SK-N-SH treated with all-trans-retinoic acid at 6 μM for 48 hours (cell line): ENCODE data around the gene CITED2.

Experiments used
- ATAC-seq: fragments of 200-7000 bp; cut with Tn5 transposase; 3 replicates; pipeline ENCODE4 v1.9.1; 2020; ENCODE audit warnings: mild to moderate bottlenecking, moderate library complexity
- ARNTL ChIP-seq: fragments of 450-650 bp; formaldehyde crosslinking; IDR thresholded peaks from 2 replicates; pipeline ENCODE4 v1.5.0; 2020; ENCODE audit warnings: low read depth, mild to moderate bottlenecking, moderate library complexity, borderline replicate concordance
- BACH2 ChIP-seq: fragments of 250-450 bp; sonication (Bioruptor Pico); IDR thresholded peaks from 2 replicates; pipeline ENCODE4 v1.9.0; 2021; ENCODE audit warnings: mild to moderate bottlenecking, borderline replicate concordance
- CSDC2 ChIP-seq: fragments of 250-450 bp; sonication (Bioruptor Pico); IDR thresholded peaks from 2 replicates; pipeline ENCODE4 v1.5.0; 2020; ENCODE audit warnings: mild to moderate bottlenecking, moderate library complexity
- ESRRG ChIP-seq: fragments of 250-450 bp; sonication (Bioruptor Pico); IDR thresholded peaks from 2 replicates; pipeline ENCODE4 v1.6.1; 2021; ENCODE audit warnings: mild to moderate bottlenecking
- GLIS3 ChIP-seq: fragments of 250-450 bp; sonication (Bioruptor Pico); IDR thresholded peaks from 2 replicates; pipeline ENCODE4 v1.5.0; 2020; ENCODE audit warnings: mild to moderate bottlenecking, moderate library complexity
- ISL1 ChIP-seq: fragments of 250-450 bp; sonication (Bioruptor Pico); IDR thresholded peaks from 2 replicates; pipeline ENCODE4 v2.1.2; 2022; ENCODE audit warnings: mild to moderate bottlenecking, moderate library complexity
- OSR1 ChIP-seq: fragments of 250-450 bp; sonication (Bioruptor Pico); IDR thresholded peaks from 2 replicates; pipeline ENCODE4 v1.8.0; 2022; ENCODE audit warnings: moderate library complexity, mild to moderate bottlenecking, inconsistent platforms
- PATZ1 ChIP-seq: fragments of 250-450 bp; sonication (Bioruptor Pico); IDR thresholded peaks from 2 replicates; pipeline ENCODE4 v1.8.0; 2020; ENCODE audit warnings: mild to moderate bottlenecking, moderate library complexity, borderline replicate concordance
- PPARA ChIP-seq: fragments of 250-450 bp; sonication (Bioruptor Pico); IDR thresholded peaks from 2 replicates; pipeline ENCODE4 v1.5.0; 2020; ENCODE audit warnings: mild to moderate bottlenecking, borderline replicate concordance
- RARB ChIP-seq: fragments of 250-450 bp; sonication (Bioruptor Pico); IDR thresholded peaks from 2 replicates; pipeline ENCODE4 v1.8.0; 2021; ENCODE audit warnings: mild to moderate bottlenecking, moderate library complexity
- SNAI2 ChIP-seq: fragments of 250-450 bp; sonication (Bioruptor Pico); IDR thresholded peaks from 2 replicates; pipeline ENCODE4 v1.5.0; 2020; ENCODE audit warnings: mild to moderate bottlenecking, moderate library complexity
- TCF4 ChIP-seq: fragments of 250-450 bp; sonication (Bioruptor Pico); IDR thresholded peaks from 2 replicates; pipeline ENCODE4 v1.8.0; 2021; ENCODE audit warnings: mild to moderate bottlenecking, moderate library complexity, borderline replicate concordance
- TOX ChIP-seq: fragments of 250-450 bp; sonication (Bioruptor Pico); IDR thresholded peaks from 2 replicates; pipeline ENCODE4 v1.8.0; 2021; ENCODE audit warnings: mild to moderate bottlenecking, moderate library complexity, borderline replicate concordance
- ZFP3 ChIP-seq: fragments of 250-450 bp; sonication (Bioruptor Pico); IDR thresholded peaks from 2 replicates; pipeline ENCODE4 v1.5.0; 2020; ENCODE audit warnings: mild to moderate bottlenecking, moderate library complexity
- ZFP30 ChIP-seq: fragments of 450-650 bp; formaldehyde crosslinking; IDR thresholded peaks from 2 replicates; pipeline ENCODE4 v1.5.0; 2022; ENCODE audit warnings: mild to moderate bottlenecking, moderate library complexity
- ZNF565 ChIP-seq: fragments of 450-650 bp; formaldehyde crosslinking; conservative IDR thresholded peaks from 2 replicates; pipeline ENCODE4 v1.5.0; 2020; ENCODE audit warnings: low read depth, mild to moderate bottlenecking, moderate library complexity
- ZNF70 ChIP-seq: fragments of 450-650 bp; formaldehyde crosslinking; IDR thresholded peaks from 2 replicates; pipeline ENCODE4 v1.5.0; 2020; ENCODE audit warnings: mild to moderate bottlenecking, moderate library complexity
- ZNF8 ChIP-seq: fragments of 450-650 bp; formaldehyde crosslinking; IDR thresholded peaks from 2 replicates; pipeline ENCODE4 v1.5.0; 2020; ENCODE audit warnings: mild to moderate bottlenecking, moderate library complexity
- TF ChIP-seq, protein P1 (sequence below): fragments of 250-450 bp; sonication (Bioruptor Pico); IDR thresholded peaks from 2 replicates; pipeline ENCODE4 v1.5.0; 2020; ENCODE audit warnings: mild to moderate bottlenecking, moderate library complexity
- TF ChIP-seq, protein P2 (sequence below): fragments of 250-450 bp; sonication (Bioruptor Pico); IDR thresholded peaks from 2 replicates; pipeline ENCODE4 v1.8.0; 2021; ENCODE audit warnings: low read depth, mild to moderate bottlenecking, moderate library complexity, borderline replicate concordance
- TF ChIP-seq, protein P3 (sequence below): fragments of 250-450 bp; sonication (Bioruptor Pico); IDR thresholded peaks from 2 replicates; pipeline ENCODE4 v1.5.1; 2021; ENCODE audit warnings: mild to moderate bottlenecking, moderate library complexity
- TF ChIP-seq, protein P4 (sequence below): fragments of 250-450 bp; sonication (Bioruptor Pico); IDR thresholded peaks from 2 replicates; pipeline ENCODE4 v1.5.1; 2020; ENCODE audit warnings: low read depth, mild to moderate bottlenecking, moderate library complexity

The CITED2 gene

DNA sequence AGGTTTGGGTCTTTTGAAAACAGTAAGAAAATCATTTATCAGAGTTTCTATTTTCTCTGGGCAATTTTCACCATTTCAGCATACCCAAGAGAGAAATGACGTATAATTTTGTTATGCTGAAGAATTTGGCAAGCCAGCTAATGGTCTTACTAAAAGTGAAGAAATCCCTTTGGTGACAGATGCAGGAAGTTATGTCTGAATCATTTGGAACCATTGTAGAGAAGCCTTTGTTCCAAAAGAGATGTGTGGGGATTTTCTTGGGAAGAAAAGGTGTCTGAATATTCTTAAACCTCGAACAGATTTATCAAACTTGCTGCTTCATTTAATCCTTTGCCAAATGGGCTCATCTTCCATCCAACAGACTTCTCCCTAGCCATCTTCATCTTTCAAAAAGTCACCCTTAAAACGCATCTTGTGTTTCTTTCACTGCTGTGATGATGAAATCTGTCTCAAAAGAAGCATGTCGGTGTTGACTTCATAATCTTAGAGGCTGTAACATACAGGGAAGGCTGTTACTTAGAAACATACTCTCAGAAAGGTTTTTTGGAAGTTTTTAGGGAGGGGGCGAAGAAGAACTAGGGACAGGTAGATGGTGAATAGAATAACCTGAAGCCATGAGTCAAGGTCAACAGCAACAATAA is 39.5 kb downstream of the CITED2 start:
- TF ChIP-seq ESRRG, result no peak
- TF ChIP-seq TOX (CRISPR knock-in tag), result no peak
- TF ChIP-seq PPARA (CRISPR knock-in tag), result no peak
- TF ChIP-seq, protein P1, sequence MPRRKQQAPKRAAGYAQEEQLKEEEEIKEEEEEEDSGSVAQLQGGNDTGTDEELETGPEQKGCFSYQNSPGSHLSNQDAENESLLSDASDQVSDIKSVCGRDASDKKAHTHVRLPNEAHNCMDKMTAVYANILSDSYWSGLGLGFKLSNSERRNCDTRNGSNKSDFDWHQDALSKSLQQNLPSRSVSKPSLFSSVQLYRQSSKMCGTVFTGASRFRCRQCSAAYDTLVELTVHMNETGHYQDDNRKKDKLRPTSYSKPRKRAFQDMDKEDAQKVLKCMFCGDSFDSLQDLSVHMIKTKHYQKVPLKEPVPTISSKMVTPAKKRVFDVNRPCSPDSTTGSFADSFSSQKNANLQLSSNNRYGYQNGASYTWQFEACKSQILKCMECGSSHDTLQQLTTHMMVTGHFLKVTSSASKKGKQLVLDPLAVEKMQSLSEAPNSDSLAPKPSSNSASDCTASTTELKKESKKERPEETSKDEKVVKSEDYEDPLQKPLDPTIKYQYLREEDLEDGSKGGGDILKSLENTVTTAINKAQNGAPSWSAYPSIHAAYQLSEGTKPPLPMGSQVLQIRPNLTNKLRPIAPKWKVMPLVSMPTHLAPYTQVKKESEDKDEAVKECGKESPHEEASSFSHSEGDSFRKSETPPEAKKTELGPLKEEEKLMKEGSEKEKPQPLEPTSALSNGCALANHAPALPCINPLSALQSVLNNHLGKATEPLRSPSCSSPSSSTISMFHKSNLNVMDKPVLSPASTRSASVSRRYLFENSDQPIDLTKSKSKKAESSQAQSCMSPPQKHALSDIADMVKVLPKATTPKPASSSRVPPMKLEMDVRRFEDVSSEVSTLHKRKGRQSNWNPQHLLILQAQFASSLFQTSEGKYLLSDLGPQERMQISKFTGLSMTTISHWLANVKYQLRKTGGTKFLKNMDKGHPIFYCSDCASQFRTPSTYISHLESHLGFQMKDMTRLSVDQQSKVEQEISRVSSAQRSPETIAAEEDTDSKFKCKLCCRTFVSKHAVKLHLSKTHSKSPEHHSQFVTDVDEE, result no peak
- no peak for TF ChIP-seq SNAI2 (CRISPR knock-in tag)
- TF ChIP-seq ZNF565 (CRISPR knock-in tag), result no peak
- TF ChIP-seq PATZ1 (CRISPR knock-in tag), result no peak
- no peak for TF ChIP-seq ZNF70 (CRISPR knock-in tag)
- no peak for TF ChIP-seq RARB (CRISPR knock-in tag)
- TF ChIP-seq, protein P2, sequence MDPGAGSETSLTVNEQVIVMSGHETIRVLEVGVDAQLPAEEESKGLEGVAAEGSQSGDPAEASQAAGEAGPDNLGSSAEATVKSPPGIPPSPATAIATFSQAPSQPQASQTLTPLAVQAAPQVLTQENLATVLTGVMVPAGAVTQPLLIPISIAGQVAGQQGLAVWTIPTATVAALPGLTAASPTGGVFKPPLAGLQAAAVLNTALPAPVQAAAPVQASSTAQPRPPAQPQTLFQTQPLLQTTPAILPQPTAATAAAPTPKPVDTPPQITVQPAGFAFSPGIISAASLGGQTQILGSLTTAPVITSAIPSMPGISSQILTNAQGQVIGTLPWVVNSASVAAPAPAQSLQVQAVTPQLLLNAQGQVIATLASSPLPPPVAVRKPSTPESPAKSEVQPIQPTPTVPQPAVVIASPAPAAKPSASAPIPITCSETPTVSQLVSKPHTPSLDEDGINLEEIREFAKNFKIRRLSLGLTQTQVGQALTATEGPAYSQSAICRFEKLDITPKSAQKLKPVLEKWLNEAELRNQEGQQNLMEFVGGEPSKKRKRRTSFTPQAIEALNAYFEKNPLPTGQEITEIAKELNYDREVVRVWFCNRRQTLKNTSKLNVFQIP, result no peak
- TF ChIP-seq, protein P3, sequence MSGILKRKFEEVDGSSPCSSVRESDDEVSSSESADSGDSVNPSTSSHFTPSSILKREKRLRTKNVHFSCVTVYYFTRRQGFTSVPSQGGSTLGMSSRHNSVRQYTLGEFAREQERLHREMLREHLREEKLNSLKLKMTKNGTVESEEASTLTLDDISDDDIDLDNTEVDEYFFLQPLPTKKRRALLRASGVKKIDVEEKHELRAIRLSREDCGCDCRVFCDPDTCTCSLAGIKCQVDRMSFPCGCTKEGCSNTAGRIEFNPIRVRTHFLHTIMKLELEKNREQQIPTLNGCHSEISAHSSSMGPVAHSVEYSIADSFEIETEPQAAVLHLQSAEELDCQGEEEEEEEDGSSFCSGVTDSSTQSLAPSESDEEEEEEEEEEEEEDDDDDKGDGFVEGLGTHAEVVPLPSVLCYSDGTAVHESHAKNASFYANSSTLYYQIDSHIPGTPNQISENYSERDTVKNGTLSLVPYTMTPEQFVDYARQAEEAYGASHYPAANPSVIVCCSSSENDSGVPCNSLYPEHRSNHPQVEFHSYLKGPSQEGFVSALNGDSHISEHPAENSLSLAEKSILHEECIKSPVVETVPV (CRISPR knock-in tag), result no peak
- TF ChIP-seq GLIS3 (CRISPR knock-in tag), result no peak
- no peak for TF ChIP-seq ISL1 (CRISPR knock-in tag)
- no peak for TF ChIP-seq ZFP3 (CRISPR knock-in tag)
- no peak for TF ChIP-seq TCF4 (CRISPR knock-in tag)
- no peak for TF ChIP-seq OSR1 (CRISPR knock-in tag)
- ATAC-seq, result no peak

DNA sequence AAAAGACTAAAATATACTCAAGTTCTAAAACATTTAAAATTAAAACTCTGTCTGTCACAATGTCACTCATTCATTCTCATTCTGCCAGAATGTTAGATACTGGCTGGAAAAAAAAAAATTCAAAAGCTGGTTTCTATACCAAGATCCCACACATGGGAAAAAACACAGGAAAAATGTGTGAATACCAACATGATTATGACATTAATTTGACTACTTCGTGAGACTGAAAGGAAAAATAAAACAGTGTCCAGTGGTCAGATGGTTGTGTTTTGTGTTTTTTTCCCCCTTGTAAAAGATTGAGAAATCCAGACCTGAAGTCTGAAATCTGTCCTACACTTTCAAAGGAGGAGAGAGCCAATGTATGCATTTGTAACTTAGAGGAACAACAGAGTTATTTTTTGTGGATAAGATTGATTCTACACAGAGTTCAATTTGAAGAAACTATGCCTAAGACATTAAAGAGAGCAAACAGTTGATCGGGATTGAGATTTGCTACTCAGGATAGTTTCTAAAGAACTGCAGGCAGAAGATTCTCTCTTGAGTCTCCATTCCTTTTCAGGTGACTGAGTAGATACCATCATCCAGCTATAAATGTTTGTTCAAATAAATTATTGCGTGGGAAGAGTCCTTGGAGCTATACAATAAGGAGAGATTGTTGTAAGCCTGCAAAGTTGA is 43.5 kb downstream of the CITED2 start:
- TF ChIP-seq, protein P4, sequence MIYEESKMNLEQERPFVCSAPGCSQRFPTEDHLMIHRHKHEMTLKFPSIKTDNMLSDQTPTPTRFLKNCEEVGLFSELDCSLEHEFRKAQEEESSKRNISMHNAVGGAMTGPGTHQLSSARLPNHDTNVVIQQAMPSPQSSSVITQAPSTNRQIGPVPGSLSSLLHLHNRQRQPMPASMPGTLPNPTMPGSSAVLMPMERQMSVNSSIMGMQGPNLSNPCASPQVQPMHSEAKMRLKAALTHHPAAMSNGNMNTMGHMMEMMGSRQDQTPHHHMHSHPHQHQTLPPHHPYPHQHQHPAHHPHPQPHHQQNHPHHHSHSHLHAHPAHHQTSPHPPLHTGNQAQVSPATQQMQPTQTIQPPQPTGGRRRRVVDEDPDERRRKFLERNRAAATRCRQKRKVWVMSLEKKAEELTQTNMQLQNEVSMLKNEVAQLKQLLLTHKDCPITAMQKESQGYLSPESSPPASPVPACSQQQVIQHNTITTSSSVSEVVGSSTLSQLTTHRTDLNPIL, result no peak
- TF ChIP-seq BACH2 (no peak), ARNTL (CRISPR knock-in tag) (no peak), ZNF8 (CRISPR knock-in tag) (no peak), ISL1 (CRISPR knock-in tag) (no peak), ESRRG (no peak), CSDC2 (CRISPR knock-in tag) (no peak), ZFP30 (CRISPR knock-in tag) (no peak), OSR1 (CRISPR knock-in tag) (no peak), TCF4 (CRISPR knock-in tag) (no peak), GLIS3 (CRISPR knock-in tag) (no peak)
- TF ChIP-seq, protein P2, result no peak
- TF ChIP-seq, all 23 proteins: peak for 0
- ATAC-seq, result no peak
